Stimulated activated CD4-positive, alpha-beta T cell treated with anti-CD3 and anti-CD28 coated beads, TNF-alpha, amount 100 ng/mL, for 48 hours (primary cell): Measurements from ENCODE around the gene CAPN5.
A peak's percentile ranks its signal among the peaks of the same experiment; 100 is the strongest.

ENCODE experiments used
- DNase-seq, 3 donors: peaks; one replicate each; pipeline ENCODE4 v3.0.0-alpha.2; 2020; ENCODE audit warnings: low read depth in 3 of 3

The CAPN5 gene

GRCh38 chr11:77149716-77150392 lies 83.1 kb downstream of the CAPN5 start:
- no peak for DNase-seq

GRCh38 chr11:77150836-77151235 lies 84.1 kb downstream of the CAPN5 start:
- DNase-seq: no peak

- peak; percentile 44 to 47 (median 45) for DNase-seq
These were observed 85.2 kb downstream of the CAPN5 start for GRCh38 chr11:77151804-77152509.

GRCh38 chr11:77152846-77153245 lies 86.1 kb downstream of the CAPN5 start:
- DNase-seq: no peak

- no peak for DNase-seq
These were observed 86.8 kb downstream of the CAPN5 start for GRCh38 chr11:77153276-77154185.

GRCh38 chr11:77154381-77155081 lies 87.8 kb downstream of the CAPN5 start:
- DNase-seq: no peak

- DNase-seq: no peak
These were observed 88.3 kb downstream of the CAPN5 start for GRCh38 chr11:77155082-77155475.

- DNase-seq: no peak
These were observed 88.9 kb downstream of the CAPN5 start for GRCh38 chr11:77155556-77156130.

GRCh38 chr11:77156396-77157195 lies 89.8 kb downstream of the CAPN5 start:
- no peak for DNase-seq

- no peak for DNase-seq
These were observed 91.4 kb downstream of the CAPN5 start for GRCh38 chr11:77158041-77158695.

- no peak for DNase-seq
These were observed 92.6 kb downstream of the CAPN5 start for GRCh38 chr11:77159219-77159936.

- no peak for DNase-seq
These were observed 93.2 kb downstream of the CAPN5 start for GRCh38 chr11:77159937-77160495.

GRCh38 chr11:77163271-77163670 lies 96.5 kb downstream of the CAPN5 start:
- no peak for DNase-seq

- no peak for DNase-seq
These were observed 98.3 kb downstream of the CAPN5 start for GRCh38 chr11:77165066-77165465.

- DNase-seq: no peak
These were observed 99.2 kb downstream of the CAPN5 start for GRCh38 chr11:77166021-77166420.

- DNase-seq: no peak
These were observed 100.4 kb downstream of the CAPN5 start for GRCh38 chr11:77167111-77167626.

GRCh38 chr11:77167791-77168190 lies 101.0 kb downstream of the CAPN5 start:
- no peak for DNase-seq

GRCh38 chr11:77170107-77170506 lies 103.3 kb downstream of the CAPN5 start:
- no peak for DNase-seq

GRCh38 chr11:77171254-77171653 lies 104.5 kb downstream of the CAPN5 start:
- no peak for DNase-seq
